MM.1S (cell line): ENCODE measurements around the gene METTL1.

ENCODE experiments used
- DNase-seq: peaks from one replicate; pipeline ENCODE4 v3.0.0-alpha.2; 2015
- H2AFZ ChIP-seq: fragments of 300-600 bp; sonication (generic); 2 replicates; pipeline ENCODE4 v1.6.0; 2016; ENCODE audit warnings: antibody characterized with exemption, low read length
- H3F3A ChIP-seq: fragments of 300-600 bp; sonication (generic); 2 replicates; pipeline ENCODE4 v1.6.1; 2016; ENCODE audit warnings: mild to moderate bottlenecking, antibody characterized with exemption, low read length, moderate library complexity, mixed read lengths; ENCODE audit not compliant: insufficient read depth
- H3K27ac ChIP-seq: fragments of 300-600 bp; sonication (generic); 2 replicates; pipeline ENCODE4 v1.5.1; 2016; ENCODE audit warnings: mild to moderate bottlenecking, low read length
- H3K27me3 ChIP-seq: fragments of 300-600 bp; sonication (generic); replicated peaks from 2 replicates; pipeline ENCODE4 v1.6.0; 2016; ENCODE audit warnings: low read length; ENCODE audit not compliant: insufficient read depth
- H3K36me3 ChIP-seq: fragments of 300-600 bp; sonication (generic); replicated peaks from 2 replicates; pipeline ENCODE4 v1.6.1; 2016; ENCODE audit warnings: mild to moderate bottlenecking, low read length, mixed read lengths; ENCODE audit not compliant: insufficient read depth
- H3K4me1 ChIP-seq: fragments of 300-600 bp; sonication (generic); 2 replicates; pipeline ENCODE4 v1.6.1; 2016; ENCODE audit warnings: low read length, mixed read lengths
- H3K4me2 ChIP-seq: fragments of 300-600 bp; sonication (generic); 2 replicates; pipeline ENCODE4 v1.6.0; 2016; ENCODE audit warnings: low read depth, low read length
- H3K4me3 ChIP-seq: fragments of 300-600 bp; sonication (generic); 2 replicates; pipeline ENCODE4 v1.5.1; 2016; ENCODE audit warnings: low read length, mixed read lengths
- H3K79me2 ChIP-seq: fragments of 300-600 bp; sonication (generic); 2 replicates; pipeline ENCODE4 v1.6.1; 2016; ENCODE audit warnings: mixed run types, low read length, mixed read lengths
- H3K9ac ChIP-seq: fragments of 300-600 bp; sonication (generic); 2 replicates; pipeline ENCODE4 v1.6.1; 2016; ENCODE audit warnings: low read length, mixed read lengths
- H3K9me2 ChIP-seq: fragments of 300-600 bp; sonication (generic); replicated peaks from 2 replicates; pipeline ENCODE4 v1.6.1; 2016; ENCODE audit warnings: mild to moderate bottlenecking, low read length, mixed read lengths; ENCODE audit not compliant: insufficient read depth
- H3K9me3 ChIP-seq: fragments of 300-600 bp; sonication (generic); replicated peaks from 2 replicates; pipeline ENCODE4 v1.6.1; 2016; ENCODE audit warnings: mild to moderate bottlenecking, low read length, mixed read lengths; ENCODE audit not compliant: insufficient read depth
- H4K20me1 ChIP-seq: fragments of 300-600 bp; sonication (generic); 2 replicates; pipeline ENCODE4 v1.6.1; 2016; ENCODE audit warnings: mild to moderate bottlenecking, low read length, moderate library complexity, mixed read lengths; ENCODE audit not compliant: insufficient read depth
- CTCF ChIP-seq: fragments of 300-600 bp; sonication (generic); IDR thresholded peaks from 2 replicates; pipeline ENCODE4 v1.5.1; 2016; ENCODE audit warnings: antibody characterized with exemption, low read length, mixed read lengths
- EZH2 ChIP-seq: fragments of 300-600 bp; sonication (generic); optimal IDR thresholded peaks from 2 replicates; pipeline ENCODE3; 2017; ENCODE audit warnings: low read depth, mild to moderate bottlenecking, antibody characterized with exemption, low read length, mixed read lengths
- EZH2phosphoT487 ChIP-seq: fragments of 300-600 bp; sonication (generic); IDR thresholded peaks from 2 replicates; pipeline ENCODE4 v1.6.1; 2018; ENCODE audit warnings: antibody characterized with exemption, low read length

METTL1 gene

GRCh38 chr12:57735952-57736740, 35.8 kb downstream of the METTL1 start:
- Histone ChIP-seq H3K9ac (no peak overlapping the region), H4K20me1 (no peaks in the 10 kb centered on the region; the same call in 1 of the 2 replicates), H3K79me2 (peaks cover 27% of the 10 kb centered on the region), H3K4me3 (no peak overlapping the region), H3K36me3 (no peaks in the 10 kb centered on the region), H3K27me3 (no peaks in the 10 kb centered on the region), H3K9me2 (no peaks in the 10 kb centered on the region), H3K4me1 (peaks cover 11% of the 10 kb centered on the region), H3F3A (0 out of 2 replicates have a peak, but pooled peaks cover 2% of the 10 kb centered on the region), H2AFZ (no peak overlapping the region), H3K27ac (no peak overlapping the region), H3K9me3 (no peaks in the 10 kb centered on the region), H3K4me2 (no peak overlapping the region)
- no peak for TF ChIP-seq CTCF
- TF ChIP-seq EZH2phosphoT487 = no peak
- no peak for TF ChIP-seq EZH2
- no peak for DNase-seq

GRCh38 chr12:57735198-57735855, 36.6 kb downstream of the METTL1 start:
- no peaks in the 10 kb centered on the region for H3K27me3 ChIP-seq

GRCh38 chr12:57734591-57734990, 37.3 kb downstream of the METTL1 start:
- no peaks in the 10 kb centered on the region for H3K9me3 ChIP-seq
- H3K9ac ChIP-seq = no peak overlapping the region
- no peaks in the 10 kb centered on the region for H3K27me3 ChIP-seq
- H3K9me2 ChIP-seq = no peaks in the 10 kb centered on the region
- H3K4me1 ChIP-seq = no peaks in the 10 kb centered on the region
- no peak overlapping the region for H3K27ac ChIP-seq
- no peak overlapping the region for H2AFZ ChIP-seq
- DNase-seq = no peak
- H3K4me3 ChIP-seq = no peak overlapping the region
- H4K20me1 ChIP-seq = no peaks in the 10 kb centered on the region; the same call in 1 of the 2 replicates
- H3K4me2 ChIP-seq = no peak overlapping the region
- no peaks in the 10 kb centered on the region for H3K36me3 ChIP-seq
- no peaks in the 10 kb centered on the region for H3F3A ChIP-seq
- TF ChIP-seq EZH2phosphoT487 (no peak), EZH2 (no peak), CTCF (no peak)
- H3K79me2 ChIP-seq = peaks cover 11% of the 10 kb centered on the region

More at GRCh38 chr12:57735198-57735855, 36.6 kb downstream of the METTL1 start:
- H3K9ac ChIP-seq = no peak overlapping the region
- no peaks in the 10 kb centered on the region for H3K36me3 ChIP-seq
- peaks cover 19% of the 10 kb centered on the region for H3K79me2 ChIP-seq
- no peak overlapping the region for H3K27ac ChIP-seq
- H3K4me1 ChIP-seq = peaks cover 3% of the 10 kb centered on the region; the same call in 1 of the 2 replicates
- H3K4me3 ChIP-seq = no peak overlapping the region
- no peak overlapping the region for H2AFZ ChIP-seq
- no peak overlapping the region for H3K4me2 ChIP-seq
- no peaks in the 10 kb centered on the region; the same call in 1 of the 2 replicates for H4K20me1 ChIP-seq
- no peak for DNase-seq
- no peaks in the 10 kb centered on the region for H3K9me3 ChIP-seq
- no peaks in the 10 kb centered on the region for H3K9me2 ChIP-seq
- no peaks in the 10 kb centered on the region for H3F3A ChIP-seq
- TF ChIP-seq EZH2 (no peak), CTCF (no peak), EZH2phosphoT487 (no peak)
